GM21825 (cell line): Measurements from ENCODE around the gene RUFY2.
"Not testable (repeated sequence)": the region's sequence is repeated elsewhere in the genome, so short reads cannot be mapped to it uniquely, and the experiment has no call there.

Source experiments
- ATAC-seq: cut with Tn5 transposase; IDR thresholded peaks from one replicate; pipeline ENCODE4 v1.9.1; 2021; ENCODE audit warnings: mild to moderate bottlenecking, moderate library complexity; ENCODE audit not compliant: unreplicated experiment

The RUFY2 gene

DNA sequence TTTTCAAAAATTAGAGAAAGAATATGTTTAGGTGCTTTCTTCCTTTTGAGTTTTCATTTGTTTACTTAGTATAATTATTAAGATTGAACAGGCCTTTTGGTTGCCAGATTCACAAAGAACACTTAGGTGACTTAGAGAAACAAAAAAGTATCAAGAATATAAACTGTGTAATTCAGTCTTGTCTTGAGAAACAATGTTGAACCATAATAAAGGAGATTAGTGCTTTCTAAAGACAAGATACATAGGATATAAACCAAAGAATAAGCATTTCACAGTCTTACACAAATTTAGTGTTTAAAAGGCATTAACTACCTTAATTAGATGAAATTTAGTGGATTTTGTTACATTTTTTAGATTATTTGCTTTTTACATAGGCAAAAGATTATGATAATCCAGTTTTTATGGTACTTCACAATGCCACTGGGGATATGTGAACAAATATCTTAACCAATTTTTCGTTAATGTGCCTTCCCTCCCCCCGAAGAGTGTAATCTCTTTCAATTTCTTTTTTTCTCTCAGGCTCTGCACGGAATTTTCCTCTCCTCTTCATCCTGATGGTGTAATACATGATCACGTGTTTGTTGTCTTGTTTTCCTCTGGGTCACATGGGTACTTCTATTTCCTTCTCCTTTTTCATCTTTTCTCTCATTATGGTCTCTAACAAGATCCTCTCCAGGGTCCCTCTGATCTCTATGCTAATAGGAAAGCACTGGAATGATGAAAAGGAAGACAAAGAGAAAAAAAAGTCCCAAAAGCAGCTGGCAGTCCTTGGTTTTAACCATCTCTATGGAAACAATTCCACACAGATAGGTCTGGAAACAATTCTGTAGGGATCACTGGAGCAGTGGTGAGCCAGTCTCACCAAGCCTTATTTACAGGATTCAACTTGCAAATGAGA is 78.9 kb downstream of the RUFY2 start:
- no peak for ATAC-seq

DNA sequence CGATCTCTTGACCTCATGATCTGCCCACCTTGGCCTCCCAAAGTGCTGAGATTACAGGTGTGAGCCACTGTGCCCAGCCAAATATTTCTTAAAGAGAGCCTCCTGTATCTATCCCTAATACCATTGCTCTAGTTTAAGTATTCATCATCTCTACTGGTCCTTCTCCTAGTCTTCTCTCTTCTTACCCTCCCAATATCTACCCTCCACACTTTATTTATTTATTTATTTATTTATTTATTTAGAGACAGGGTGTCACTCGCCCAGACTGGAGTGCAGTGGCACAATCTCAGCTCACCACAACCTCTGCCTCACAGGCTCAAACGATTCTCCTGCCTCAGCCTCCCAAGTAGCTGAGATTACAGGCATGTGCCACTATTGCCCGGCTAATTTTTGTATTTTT is 82.7 kb downstream of the RUFY2 start:
- ATAC-seq = not testable (repeated sequence)

- no peak for ATAC-seq
Observed at GRCh38 chr10:68318331-68319059, 88.6 kb downstream of the RUFY2 start.

DNA sequence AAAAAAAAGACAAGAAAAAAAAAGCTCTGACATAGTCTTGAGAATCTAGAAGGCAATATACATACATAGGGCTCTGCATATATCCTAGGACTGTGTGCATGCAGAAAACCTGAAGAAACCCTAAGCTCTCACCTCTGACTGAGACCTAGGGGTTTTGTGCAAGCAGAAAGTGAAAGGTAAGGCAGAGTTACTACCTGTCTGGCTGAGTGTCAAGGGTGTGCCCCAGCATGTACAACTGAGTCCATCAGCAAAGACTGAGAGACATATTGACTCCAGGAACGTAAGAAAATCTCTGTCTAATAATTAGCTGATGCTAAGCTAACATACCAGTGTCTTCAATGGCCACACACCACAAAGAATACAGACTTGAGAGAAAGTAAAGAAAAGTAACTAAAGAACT is 91.5 kb downstream of the RUFY2 start:
- no peak for ATAC-seq

GRCh38 chr10:68314930-68315329 is 92.1 kb downstream of the RUFY2 start:
- ATAC-seq = not testable (repeated sequence)

- ATAC-seq = no peak
Observed at GRCh38 chr10:68310531-68310930, 96.5 kb downstream of the RUFY2 start.

GRCh38 chr10:68305854-68306253 is 101.2 kb downstream of the RUFY2 start:
- ATAC-seq = no peak

- no peak for ATAC-seq
Observed at GRCh38 chr10:68303849-68304412, 103.1 kb downstream of the RUFY2 start.

DNA sequence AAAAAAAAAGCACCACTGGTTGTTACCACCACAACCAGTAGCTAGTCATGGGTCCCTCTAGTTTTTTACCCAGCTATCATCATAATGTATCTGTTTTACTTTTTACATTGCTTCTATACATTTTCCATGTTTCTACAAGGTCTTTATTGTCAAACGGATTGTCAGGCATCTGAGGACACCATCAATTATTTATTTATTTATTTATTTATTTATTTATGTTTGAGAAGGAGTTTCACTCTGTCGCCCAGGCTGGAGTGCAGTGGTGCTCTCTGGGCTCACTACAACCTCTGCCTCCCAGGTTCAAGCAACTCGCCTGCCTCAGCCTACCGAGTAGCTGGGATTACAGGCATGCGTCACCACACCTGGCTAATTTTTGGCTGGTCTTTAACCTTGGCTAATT is 104.2 kb downstream of the RUFY2 start:
- ATAC-seq = no peak

GRCh38 chr10:68302503-68302823 is 104.6 kb downstream of the RUFY2 start:
- ATAC-seq = no peak

DNA sequence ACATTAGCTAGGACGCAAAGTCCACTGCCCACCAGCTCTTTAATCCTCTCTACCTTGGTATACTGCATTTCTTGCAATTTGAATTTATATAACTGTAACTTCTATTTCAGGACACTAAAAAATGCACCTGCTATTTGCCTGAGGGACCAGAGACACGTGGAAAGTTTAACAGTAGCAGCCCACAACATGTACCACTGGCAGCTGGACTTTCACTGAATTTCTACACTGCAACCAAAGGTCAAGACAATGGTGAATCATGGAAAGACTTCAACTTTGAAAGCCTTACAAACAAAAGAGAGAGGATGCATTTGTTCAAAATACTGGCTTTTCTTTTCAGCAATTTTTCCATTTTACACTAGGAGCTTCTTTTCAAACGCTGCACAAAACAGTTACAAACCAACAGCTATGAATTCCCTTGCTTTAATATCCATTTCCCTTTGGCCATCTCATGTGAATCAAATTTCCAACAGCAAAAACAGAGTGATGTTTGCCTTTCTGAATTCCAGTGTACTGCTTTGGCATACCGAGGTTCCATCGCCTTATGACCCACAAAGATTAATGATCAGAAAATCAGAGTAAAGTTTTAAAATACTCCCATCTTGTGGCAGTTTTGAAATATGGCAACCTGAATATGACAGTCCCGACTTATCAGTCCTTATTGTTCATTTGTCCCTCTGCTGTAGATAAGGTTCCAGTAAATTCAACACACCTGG is 105.1 kb downstream of the RUFY2 start:
- ATAC-seq = no peak

- ATAC-seq = no peak
Observed at GRCh38 chr10:68301301-68301700, 105.8 kb downstream of the RUFY2 start.

DNA sequence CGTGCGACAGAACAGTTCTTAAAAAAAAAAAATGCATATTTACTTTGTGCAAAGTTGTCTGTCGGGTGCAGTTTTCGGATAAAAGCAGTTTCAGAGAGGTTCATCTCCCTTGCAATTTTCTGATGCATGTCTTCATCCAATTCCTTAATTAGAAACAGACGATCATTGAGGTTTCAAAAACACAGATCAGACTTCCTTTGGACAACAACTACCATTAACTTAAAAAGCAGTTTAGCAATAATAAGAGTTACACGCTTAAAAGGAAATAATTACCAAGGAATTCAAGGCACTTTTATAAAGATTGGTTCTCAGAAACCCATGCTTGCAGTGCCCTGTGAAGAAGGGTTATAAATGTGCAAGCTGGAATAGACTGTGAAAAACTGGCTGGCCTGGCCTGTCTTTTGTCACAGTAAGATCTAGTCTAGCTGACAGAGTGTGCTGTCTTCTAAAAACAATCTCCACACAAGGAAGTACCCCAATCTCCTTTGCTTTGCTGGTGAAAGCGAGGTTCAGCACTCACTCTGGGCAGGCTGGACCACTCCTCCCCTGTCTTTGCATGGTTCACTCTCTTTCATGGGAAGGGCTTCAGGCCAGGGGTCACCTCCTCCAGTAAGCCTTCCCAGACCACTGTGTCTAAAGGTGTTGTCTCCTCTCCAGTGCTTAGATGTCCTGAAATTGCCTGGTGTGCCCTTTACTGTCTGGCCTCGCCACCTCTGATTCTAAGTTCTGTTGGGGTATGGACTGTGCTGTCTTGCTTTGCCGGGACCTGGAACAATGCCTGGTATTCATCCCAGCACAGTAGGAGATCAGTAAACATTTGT is 110.0 kb downstream of the RUFY2 start:
- no peak for ATAC-seq
